G401 (cell line): ENCODE measurements around the gene DEXI. TPM values are rescaled to one million over a fixed set of nuclear protein-coding genes. Genes with fewer than 3 reads are reported as not detected.
"Not testable (repeated sequence)": the region's sequence is repeated elsewhere in the genome, so short reads cannot be mapped to it uniquely, and the experiment has no call there.

Experiments
- DNase-seq: peaks from one replicate; pipeline ENCODE4 v3.0.0-alpha.2; 2015; ENCODE audit warnings: low spot score
- in situ Hi-C: cut with HindIII; loops from 2 replicates; pipeline ENCODE4 v1.10.0; 2016; ENCODE audit warnings: low sequenced_read_pairs, mixed read lengths
- total RNA-seq: library from RNA; depleted of rRNA; stranded (reverse); fragments of >200 nt; shearing (Covaris generic); gene quantifications from 2 replicates; pipeline ENCODE4 v1.2.3, GENCODE V29; 2014

DEXI gene
- total RNA-seq, 1 experiment from 2014 or later: 90.6 TPM

DNA sequence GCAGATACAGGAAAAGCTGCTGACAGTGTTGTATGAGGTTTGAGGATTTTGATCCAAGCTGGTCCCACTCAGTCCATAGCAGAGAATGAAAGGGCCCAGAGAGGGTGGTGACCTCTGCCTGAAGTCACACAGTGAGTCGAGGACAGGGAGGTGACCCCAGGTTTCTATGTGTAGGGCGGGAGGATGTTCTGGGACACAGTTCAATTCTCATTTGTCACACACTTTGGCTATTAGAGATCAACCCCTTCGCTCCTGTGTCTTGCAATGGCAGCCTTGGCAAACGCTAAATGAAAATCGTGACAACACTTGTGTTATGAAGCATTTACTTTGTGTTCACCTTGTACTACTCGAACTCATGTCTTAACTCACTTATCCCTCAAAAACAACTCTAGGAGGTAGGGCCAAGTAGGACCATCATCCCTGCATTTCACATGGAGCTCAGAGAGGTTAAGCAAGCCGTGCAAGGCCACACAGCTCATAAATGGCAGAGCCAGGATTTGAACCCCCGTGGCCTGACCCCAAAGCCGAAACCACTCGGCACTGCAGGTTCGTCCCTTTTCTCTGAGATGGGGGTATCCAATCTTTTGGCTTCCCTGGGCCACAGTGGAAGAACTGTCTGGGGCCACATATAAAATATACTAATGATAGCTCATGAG is 10.2 kb downstream of the DEXI start:
- DNase-seq: no peak
- in situ Hi-C loops: no loop called here

DNA sequence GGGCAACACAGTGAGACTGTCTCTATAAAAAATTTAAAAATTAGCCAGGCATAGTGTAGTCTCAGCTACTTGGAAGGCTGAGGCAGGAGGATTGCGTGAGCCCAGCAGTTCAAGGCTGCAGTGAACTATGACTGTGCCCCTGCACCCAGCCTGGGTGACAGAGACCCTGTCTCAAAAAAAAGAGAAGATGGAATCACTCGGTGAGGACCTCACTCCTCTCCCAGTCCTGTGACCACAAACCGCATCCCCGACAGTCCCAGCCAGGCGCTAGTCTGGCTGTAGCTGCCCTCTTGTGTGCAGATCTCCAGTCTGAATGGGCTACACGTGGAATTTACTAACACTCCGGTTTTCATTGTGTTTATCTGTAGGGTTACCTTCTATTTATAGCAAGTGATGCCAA is 11.1 kb downstream of the DEXI start:
- in situ Hi-C loops: no loop called here
- no peak for DNase-seq

DNA sequence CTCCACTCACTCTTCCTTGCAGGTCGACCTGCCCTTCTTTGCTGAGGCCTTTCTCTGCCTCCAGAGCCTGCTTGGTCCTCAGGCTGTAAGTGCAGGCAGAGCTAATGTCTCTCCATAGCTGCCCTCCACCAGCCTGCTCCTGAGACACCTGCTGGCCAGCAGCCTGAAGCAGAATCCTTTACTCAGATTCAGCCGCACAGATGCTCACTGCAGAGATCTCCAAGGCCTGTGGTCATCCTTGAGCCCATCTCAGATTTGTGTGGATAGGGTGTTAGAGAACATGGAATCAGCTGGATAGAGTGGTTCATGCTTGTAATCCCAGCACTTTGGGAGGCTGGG is 11.5 kb downstream of the DEXI start:
- in situ Hi-C loops: no loop called here

DNA sequence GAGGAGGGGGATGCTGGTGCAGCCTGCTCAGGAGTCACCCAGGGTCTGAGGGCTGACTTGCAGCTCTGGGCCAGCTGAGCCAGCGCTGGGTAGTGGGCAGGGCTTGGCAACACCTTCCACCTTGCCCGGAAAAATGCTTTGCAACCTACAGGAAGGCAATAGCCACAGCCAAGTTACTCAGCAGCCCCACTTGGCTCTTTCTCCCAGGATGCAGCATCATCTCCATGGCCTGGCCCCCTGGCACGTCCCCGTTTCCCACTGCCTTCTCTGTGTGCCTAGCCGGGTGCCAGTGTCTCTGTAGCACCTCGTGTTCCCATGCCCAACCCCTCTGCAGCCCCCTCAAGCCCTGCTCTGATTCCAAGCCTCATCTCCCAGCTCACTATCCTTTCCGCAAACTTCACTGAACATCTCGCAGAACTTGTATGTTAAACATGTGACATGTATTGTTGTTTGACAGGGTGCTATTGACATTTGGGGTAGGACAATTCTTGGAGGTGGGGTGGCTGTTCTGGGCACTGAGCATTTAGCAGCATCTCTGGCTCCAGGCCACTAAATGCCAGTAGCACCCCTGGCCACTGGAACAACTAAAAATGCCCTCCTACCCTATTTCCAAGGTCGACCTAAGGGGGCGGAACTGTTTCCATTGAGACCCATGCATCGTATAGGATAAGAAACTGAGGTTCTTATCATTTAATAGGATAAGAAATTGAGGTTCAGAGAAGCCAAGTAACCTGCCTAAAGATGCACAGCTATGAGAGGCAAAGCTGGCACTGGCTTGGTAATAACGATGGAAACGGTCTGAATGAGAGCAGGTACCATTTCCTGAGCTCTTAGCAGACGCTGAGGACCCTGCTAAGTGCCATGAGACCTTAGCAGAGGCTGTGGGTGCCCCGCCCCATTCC is 12.2 kb downstream of the DEXI start:
- in situ Hi-C loops: no loop called here
- DNase-seq: no peak

More for the DNA sequence above, 11.5 kb downstream of the DEXI start:
- no peak for DNase-seq

DNA sequence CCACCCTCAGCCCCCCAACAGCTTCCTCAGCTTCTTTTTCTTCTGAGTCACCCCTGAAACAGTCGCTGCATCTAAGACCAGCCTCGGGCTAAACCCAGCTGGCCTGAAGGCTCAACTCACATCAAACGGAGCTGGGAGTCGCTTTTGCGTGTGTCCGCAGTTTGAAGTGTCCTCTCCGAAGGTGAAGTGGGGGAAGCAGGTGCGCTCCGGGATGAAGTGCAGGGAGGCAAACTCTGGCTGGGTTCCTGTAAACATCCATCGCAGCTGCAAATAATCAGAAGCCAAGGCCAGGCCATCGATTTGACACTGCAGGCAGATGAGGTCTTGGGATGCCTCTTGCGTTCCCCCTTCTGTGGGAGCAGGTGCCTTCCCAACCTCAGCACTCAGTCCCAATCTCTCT is 13.2 kb downstream of the DEXI start:
- DNase-seq, in situ Hi-C loops: not testable (repeated sequence)

DNA sequence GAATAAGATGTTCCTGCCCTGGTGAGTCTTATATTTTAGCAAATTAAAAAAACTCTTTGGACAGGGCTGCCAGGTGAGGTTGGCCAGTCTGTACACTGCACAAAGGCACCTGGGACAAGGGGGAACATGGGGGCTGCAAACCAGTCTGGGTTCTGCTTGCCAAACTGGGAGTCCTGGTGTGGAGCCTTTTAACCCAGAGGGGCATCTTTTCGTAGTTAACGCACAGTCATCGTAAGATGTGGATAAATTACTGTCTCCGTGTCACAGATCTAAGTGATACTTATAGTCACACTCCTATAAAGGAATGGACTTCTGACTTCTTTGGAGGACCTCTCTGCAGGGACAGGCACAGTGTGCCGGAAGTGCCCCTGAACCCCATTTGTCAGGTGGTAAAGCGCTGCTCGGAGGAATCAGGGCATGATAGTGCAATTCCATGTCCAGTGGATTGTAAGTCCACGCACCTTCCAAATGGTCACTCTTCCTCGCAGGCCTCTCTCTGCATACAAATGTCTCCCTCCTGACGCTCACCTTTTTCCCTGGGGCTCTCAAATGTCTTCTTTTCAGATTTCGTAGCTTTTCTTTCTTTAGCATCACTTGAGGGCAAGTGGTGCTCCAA is 14.7 kb downstream of the DEXI start:
- DNase-seq: no peak
- in situ Hi-C loops: no loop called here

DNA sequence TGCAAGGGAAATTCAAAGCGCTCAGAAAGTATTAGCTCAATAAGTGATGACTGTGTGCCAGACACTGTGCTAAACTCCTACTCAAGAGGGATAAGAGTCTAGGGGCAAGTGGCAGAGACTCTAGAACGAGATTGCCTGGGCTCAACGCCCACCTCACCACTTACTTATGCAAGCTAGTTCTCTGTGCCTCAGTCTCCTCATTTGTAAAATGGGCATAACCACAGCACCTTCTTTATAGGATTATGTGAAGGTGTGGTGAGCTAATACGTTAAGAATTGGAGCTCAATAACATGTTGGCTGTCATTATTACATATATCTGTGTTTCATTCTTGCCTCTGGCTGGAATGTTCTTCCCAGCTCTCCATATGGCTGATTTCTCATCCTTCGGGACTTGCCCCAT is 15.4 kb downstream of the DEXI start:
- DNase-seq: no peak
- in situ Hi-C loops: no loop called here

DNA sequence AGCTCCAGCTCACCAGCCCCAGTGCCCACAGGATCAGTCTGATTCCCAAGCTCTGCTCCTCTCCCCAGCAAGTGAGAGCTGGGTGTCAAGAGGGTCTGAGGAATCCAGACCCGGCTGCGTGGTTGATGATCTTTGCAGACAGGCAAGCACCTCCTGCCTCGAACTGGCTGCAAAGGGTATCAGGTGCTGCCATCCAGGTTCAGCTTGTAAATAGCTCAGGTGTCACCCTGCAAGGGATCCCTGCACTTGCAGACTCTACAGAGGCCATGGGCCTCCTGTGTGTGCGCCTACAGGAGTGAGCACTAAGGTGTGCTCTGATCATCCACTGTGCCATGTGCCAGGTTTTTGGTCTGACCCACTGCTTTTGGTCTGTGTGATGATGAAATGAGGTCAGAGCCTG is 16.2 kb downstream of the DEXI start:
- in situ Hi-C loops: no loop called here
- DNase-seq: no peak

DNA sequence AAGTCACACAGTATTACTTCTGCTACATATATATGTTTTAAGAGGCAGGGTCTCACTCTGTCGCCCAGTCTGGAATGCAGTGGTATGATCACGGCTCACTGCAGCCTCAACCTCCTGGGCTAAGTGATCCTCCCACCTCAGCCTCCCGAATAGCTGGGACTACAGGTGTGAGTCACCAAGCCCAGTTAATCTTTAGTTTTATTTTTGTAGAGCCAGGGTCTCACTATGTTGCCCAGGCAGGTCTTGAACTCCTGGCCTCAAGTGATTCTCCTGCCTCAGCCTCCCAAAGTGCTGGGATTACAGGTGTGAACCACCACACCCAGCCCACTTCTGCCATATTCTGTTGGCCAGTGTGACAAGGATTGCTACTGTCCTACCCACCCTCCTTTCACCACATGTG is 17.0 kb downstream of the DEXI start:
- in situ Hi-C loops, DNase-seq: not testable (repeated sequence)

DNA sequence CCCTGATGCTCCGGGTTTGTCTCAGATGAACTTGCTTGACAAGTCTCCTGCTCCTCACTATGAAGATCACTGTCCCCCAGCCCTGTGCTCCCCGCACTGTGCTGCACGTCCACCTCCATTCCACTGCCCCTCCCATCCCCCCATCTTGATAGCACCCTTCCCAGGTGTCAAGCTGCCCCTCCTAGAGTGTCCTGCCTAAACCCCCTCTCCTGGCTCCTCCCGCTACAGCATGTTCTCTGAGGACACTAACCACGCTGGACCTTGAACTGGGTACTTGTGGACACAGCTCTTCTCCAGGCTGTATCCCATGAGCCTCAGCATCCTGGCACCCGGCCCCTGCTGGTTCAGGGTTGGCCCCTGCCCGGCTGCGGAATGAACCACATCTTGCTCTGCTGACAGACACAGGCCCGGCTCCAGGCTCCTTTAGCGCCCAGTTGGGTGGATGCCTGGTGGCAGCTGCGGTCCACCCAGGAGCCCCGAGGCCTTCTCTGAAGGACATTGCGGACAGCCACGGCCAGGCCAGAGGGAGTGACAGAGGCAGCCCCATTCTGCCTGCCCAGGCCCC is 18.5 kb downstream of the DEXI start:
- in situ Hi-C loops: no loop called here
- peak; percentile 71 for DNase-seq

DNA sequence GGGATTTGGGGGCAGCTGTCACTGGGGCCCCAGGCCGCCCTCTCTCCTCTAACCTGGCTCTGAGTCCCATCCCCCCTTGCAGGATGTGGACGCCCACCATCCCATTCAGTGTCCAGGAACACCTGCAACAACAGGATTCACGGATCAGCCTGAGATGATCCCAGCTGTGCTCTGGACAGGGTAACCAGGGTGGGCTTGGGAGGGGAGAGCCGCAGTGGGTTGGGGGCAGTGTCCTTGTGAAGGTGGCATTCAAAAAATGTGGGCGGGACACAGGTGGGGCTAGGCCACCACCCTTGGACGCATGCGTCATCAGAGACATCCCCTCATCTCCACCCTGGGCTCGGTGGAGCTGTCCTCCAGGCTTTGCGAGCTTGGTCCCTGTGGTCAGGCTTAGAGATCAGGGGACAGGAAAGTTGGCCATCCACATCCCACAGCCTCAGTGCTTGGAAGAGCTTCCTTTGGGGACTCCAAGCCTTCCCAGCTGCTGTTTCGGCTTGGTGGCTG is 19.1 kb downstream of the DEXI start:
- DNase-seq: no peak

DNA sequence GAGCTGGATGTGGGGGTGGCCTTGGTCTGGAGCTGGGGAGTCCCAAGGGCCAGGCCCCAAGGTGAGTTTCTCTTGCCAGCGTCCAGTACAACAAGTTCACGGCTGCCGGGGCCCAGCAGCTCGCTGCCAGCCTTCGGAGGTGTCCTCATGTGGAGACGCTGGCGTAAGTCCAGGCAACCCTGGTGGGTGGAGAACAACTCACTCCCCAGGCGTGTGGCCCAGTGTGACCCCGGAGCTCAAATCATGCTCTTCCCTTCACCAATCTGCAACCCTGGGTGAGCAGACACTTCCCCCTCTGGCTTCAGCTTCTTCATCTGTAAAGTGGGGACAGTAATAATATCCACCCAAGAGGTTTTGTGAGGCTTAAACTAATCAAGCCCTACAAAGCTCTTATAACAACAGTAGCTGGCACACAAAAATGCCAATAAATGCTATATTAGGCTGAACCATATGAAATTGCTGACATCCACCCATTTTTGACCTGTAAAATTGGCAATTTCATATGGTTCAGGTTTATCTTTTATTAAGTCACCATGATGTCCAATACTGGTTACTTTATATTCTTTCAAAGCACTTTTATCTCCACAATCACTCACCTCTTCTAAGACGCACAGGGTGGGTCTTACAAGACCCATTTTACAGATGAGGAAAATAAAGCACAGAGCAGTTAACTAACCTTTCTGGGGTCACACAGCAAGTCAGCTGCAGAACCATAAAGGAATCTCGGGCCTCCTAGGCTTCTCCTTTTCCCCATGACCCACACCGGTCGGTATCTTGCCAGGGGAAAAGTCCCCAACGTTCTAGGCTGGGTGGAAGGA is 19.7 kb downstream of the DEXI start:
- no peak for DNase-seq
- in situ Hi-C loops: no loop called here

More for the DNA sequence above, 19.1 kb downstream of the DEXI start:
- in situ Hi-C loops: no loop called here

DNA sequence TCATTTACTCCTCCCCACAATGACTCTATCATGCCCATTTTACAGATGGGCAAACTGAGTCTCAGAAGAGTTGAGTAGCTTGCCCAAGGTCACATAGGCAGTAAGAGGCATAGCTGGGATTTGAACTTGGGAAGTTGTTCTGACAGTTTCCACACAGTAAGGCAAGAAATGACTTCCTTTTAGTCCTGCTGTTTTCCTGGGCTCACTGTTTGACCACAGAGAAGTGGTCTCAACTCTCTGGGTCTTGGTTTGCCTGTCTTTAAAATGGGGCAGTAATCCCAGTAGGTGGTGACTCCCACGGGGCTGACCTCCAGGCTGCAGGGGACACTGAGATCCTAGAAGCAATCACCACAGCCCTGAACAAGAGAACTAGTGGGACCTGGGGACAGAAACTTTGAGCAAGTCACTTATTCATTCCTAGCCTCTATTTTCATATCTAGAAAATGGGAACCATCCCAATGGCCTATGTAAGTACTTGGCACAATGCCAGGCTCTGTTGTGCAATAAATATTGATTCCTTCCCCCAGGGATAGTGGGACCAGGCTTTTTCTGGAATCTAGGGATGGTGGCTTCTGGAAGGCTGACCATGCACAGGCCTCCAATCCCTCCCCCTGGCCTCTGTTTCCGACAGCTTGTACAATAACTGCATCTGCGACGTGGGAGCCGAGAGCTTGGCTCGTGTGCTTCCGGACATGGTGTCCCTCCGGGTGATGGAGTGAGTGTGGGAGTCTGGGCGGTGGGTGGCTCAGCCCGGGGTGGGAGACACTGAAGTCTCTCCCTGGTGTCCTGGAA is 20.5 kb downstream of the DEXI start:
- in situ Hi-C loops: no loop called here
- DNase-seq: no peak

DNA sequence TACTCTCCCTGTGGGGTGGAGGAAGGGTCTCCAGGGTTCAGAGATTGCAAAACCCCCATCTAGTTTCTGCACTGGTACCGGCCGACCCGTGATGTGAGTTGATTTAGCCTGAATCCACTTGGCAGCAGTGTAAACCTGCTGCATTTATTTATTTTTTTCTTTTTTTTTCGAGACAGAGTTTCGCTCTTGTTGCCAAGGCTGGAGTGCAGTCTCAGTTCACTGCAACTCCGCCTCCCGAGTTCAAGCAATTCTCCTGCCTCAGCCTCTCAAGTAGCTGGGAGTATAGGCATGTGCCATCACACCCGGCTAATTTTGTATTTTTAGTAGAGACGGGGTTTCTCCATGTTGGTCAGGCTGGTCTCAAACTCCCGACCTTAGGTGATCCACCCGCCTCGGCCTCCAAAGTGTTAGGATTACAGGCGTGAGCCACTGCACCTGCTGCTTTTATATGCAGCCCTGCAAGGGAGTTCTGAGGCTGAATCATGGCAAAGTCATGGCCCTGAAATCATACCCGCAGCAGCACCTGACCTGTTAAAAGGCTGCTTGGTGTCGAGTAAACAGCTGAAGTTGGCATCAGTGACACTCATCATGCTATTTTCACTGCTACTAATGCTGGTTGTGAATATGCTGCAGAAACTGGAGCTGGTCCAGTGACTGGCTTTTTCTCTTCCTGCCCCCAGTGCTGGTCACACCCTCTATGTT is 21.4 kb downstream of the DEXI start:
- DNase-seq: no peak
- in situ Hi-C loops: no loop called here

DNA sequence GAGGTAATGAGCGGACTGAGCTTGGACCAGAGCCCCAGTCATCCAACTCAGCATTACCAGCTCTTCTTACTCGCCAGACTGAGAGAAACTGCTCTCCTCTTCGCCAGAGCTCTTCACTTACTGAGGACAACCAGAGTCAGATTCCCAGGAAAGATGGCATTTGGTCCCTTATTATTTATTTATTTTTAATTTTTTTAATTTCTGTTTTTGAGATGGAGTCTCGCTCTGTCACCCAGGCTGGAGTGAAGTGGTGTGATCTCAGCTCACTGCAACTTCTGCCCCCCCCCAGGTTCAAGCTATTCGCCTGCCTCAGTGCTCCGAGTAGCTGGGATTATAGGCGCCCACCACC is 23.3 kb downstream of the DEXI start:
- in situ Hi-C loops: no loop called here
- DNase-seq: no peak

DNA sequence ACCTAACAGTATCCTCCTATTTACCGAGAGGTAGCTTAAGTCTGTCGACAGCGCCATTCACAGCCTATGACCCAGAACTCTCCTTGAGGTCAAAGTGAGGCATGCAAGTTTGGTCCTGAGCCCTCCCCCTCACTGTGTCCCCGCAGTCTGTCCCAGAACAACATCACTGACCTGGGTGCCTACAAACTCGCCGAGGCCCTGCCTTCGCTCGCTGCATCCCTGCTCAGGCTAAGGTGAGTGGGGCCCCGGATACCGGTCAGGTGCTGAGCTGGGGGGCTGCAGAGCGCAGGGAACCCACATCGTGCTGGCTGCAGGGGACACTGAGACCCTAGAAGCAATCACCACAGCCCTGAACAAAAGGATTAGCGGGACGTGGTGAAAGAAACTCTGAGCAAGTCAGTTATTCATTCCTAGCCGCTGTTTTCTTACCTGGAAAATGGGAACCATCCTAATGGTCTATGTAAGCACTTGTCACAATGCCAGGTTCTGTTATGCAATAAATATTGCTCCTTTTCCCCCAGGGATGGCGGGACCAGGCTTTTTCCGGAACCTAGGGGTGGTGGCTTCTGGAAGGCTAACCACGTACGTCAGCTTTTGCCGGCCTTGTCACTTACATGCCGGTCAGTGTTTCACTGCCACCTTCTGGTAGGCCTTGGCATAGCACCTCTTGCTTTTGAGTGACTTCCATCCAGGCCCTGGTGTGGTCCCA is 23.8 kb downstream of the DEXI start:
- in situ Hi-C loops: no loop called here

DNA sequence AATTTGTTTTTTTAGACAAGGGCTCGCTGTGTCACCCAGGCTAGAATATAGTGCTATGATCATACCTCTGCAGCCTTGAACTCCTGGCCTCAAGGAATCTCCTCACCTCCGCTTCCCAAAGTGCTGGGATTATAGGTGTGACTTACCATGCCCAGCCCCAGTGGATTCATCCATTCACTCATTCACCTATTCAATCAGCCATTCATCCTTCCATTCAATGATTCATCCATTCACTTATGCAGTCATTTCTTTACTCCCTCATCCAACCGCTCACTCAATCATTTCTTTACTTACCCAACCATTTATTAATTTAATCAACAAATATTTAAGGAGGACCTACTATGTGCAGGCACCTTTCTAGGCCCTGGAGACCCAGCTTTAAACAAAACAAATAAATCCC is 25.7 kb downstream of the DEXI start:
- in situ Hi-C loops: no loop called here
- no peak for DNase-seq

More for the DNA sequence above, 23.8 kb downstream of the DEXI start:
- DNase-seq: peak; percentile 92
